ENCODE measurements around the gene VPS33B.

DNA sequence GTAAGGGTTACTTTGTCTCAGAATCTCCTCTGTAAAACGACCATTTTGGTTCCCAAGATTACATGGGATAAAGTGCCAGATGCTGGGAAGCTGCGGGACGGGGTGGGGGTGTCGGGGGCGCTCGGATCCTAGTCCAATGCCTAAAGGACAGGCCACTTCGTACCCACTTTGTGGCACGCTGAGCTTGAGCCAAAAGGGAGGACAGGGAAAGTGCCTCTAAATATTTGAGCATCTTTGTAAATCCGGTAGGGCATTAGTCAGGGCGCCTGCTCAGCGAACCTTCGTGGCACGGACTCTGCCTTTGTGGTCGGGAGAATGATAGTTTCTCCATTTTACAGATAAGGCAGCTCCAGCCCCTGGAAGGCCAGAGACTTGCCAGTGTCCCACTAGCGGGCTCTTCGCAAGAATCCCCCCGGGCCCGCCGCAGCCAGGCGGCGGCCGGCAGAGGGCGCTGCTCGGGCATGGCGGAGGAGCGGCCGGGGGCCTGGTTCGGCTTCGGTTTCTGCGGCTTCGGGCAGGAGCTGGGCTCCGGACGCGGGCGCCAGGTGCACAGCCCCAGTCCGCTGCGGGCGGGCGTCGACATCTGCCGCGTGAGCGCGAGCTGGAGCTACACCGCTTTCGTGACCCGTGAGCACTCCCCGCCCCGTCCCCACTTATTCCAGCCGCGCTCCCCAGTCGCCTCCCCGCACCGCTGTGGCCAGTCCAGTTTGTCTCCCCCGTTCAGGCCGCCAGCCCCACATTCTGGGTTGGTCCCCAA lies 65.9 kb downstream of the VPS33B start:
- TF ChIP-seq, protein P1, sequence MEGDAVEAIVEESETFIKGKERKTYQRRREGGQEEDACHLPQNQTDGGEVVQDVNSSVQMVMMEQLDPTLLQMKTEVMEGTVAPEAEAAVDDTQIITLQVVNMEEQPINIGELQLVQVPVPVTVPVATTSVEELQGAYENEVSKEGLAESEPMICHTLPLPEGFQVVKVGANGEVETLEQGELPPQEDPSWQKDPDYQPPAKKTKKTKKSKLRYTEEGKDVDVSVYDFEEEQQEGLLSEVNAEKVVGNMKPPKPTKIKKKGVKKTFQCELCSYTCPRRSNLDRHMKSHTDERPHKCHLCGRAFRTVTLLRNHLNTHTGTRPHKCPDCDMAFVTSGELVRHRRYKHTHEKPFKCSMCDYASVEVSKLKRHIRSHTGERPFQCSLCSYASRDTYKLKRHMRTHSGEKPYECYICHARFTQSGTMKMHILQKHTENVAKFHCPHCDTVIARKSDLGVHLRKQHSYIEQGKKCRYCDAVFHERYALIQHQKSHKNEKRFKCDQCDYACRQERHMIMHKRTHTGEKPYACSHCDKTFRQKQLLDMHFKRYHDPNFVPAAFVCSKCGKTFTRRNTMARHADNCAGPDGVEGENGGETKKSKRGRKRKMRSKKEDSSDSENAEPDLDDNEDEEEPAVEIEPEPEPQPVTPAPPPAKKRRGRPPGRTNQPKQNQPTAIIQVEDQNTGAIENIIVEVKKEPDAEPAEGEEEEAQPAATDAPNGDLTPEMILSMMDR (IDR thresholded peaks at IDR 0.05) = peak in 2 of 3 experiments; percentile 87 to 96
- TF ChIP-seq POLR2A (IDR thresholded peaks at IDR 0.05; ENCODE audit: low read depth) = no peak
- TF ChIP-seq POLR2AphosphoS5 (IDR thresholded peaks at IDR 0.05) = peak; percentile 11 to 28
- no peak for TF ChIP-seq EP300 (IDR thresholded peaks at IDR 0.05)
